ACHN (cell line): Measurements from ENCODE around the gene ALDH3B1.

Experiments
- DNase-seq: peaks from one replicate; pipeline ENCODE4 v3.0.0-alpha.2; 2015
- in situ Hi-C: cut with HindIII; loops from 2 replicates; pipeline ENCODE4 v1.10.0; 2017; ENCODE audit warnings: low sequenced_read_pairs, low pct_ligation_motif_present, low pct_unique_long_range_greater_than_20kb

Gene ALDH3B1

DNA sequence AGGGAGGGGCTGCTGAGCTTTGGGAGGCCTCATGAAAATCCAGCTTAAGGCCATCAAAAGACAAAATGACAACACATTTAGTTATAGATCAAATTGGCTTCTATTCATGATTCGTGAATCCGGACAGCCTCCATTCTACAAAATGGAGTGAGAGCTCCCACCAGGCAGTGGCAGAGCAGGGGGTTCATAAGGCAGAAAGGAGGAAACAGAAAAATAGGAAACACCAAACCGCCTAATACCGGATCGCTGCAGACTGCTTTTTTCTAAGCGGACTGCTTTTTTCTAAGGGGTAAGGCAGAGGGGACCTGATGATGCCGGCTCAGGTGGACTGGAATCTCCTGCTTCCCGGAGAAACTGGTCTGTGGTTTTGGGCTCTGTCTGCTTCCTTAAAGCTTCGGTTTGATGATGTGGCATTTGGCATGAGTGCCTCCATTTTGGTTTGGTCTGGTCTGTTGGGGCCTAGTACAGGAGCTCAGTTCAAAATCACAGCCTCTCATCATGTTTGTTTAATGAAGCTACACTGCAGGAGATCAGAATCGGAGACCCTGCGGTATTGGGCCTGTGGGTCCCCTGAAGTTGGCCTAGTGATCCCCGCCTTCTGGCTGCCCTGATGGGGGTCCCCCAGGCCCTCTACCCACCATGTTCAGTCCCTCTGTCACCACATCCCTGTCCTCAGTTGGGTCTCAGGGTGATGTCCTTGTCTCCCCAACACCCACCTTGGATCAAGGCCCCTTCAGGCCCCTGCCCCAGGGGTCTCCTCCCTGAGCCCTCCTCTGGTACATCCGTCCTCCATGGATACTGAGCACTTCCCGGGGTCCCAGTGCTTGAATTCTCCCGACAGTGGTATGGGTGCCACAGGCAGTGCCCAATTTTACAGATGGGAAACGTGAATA lies 1.2 kb downstream of the ALDH3B1 start:
- in situ Hi-C loops = no loop called here
- DNase-seq = no peak

DNA sequence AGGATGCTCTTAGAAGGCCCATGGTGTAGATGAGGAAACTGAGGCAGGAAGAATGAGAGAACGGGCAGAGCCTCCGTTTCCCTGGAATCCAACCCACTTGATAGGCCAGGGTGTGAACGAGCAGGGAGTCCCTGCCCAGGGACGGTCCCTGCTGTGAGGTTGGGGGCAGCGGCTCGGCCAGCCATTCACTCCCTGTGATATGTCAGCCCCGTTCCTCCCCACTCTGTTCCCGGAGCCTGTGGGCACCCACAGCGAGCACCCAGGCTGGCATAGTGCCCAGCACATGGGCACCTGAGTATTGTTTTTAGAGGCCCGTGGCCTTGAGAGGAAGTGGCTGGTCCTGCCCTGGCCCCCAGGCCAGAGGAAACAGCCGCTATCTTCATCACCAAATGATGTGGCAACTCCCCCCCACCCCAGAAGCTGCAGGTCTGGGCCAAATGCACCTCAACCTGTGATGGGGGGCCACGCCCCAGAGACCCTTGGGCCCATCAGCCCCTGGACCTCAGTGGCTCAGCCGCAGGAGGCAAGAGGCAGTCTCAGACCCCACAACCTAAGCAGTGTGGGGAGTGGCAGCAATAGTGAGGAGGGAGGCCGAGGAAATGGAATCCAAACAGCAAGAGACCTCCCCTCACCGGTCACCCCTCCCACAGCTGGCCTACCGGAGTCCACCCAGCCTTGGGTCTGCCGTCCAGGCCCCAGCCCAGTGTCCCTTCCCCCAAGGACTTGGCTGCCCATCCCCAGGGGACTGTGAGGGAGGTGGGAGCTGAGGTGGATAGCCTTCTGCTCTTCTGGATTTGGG lies 2.1 kb downstream of the ALDH3B1 start:
- in situ Hi-C loops = no loop called here
- DNase-seq = no peak

DNA sequence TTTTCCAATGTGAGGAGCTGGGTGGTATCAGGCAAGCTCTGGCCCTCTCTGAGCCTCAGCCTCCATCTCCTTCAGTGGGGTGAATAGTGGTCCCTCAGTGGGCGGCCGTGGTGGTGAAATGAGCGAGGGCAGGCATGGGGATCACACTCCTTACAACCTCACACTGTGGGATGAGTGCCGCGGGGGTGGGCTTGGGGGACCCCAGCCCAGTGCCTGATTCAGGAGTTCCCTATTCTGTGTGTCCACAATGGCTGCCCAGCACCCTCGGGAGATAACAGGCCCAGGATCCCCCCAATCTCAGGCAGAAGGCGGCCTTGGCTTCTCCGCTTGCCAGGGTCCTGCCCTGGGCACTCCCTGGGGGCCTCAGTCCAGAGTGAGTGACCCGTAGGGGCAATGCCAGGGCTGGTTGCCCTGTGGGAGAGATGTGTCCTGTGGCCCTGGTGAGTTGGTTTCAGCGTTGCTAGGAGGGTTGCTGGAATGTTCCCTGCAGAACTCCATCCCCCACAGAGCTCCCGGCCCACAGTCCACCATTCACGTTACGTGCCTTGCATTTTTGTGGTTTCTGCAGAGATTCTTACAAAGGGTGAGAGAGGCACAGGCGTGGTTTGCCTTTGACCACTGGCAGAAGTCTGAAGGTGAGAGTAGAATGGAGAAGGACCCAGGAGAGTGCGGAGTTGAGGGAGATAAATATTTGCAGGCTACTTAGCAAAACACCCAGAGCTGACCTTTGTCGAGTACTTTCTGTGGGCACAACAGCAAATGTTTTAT lies 2.9 kb downstream of the ALDH3B1 start:
- DNase-seq = peak; percentile 98
- in situ Hi-C loops = no loop called here

DNA sequence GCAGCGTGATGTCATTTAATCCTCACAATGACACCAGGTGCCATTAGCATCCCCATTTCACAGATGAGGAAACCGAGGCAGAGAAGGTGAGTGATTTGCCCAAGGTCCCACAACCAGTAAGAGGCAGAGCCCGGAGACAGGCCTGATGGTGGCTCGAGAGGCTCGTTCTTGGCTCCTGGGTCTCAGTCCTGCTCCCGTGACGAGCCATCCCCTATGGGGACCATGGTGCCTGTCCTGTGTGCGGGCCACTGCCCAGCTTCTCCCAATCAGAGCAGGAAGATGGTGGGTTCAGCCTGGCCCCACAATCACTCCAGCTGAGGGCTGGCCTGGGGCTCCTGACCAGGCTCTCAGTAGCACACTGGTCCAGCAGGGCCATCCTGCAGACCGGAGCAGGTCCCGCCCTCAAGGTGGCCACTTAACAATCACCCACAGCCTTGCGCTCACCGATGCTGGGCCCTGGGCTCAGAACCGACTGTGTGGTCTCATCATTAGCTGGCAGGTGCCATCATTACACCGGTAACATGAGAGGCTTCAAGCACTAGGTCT lies 3.6 kb downstream of the ALDH3B1 start:
- in situ Hi-C loops = no loop called here
- no peak for DNase-seq

DNA sequence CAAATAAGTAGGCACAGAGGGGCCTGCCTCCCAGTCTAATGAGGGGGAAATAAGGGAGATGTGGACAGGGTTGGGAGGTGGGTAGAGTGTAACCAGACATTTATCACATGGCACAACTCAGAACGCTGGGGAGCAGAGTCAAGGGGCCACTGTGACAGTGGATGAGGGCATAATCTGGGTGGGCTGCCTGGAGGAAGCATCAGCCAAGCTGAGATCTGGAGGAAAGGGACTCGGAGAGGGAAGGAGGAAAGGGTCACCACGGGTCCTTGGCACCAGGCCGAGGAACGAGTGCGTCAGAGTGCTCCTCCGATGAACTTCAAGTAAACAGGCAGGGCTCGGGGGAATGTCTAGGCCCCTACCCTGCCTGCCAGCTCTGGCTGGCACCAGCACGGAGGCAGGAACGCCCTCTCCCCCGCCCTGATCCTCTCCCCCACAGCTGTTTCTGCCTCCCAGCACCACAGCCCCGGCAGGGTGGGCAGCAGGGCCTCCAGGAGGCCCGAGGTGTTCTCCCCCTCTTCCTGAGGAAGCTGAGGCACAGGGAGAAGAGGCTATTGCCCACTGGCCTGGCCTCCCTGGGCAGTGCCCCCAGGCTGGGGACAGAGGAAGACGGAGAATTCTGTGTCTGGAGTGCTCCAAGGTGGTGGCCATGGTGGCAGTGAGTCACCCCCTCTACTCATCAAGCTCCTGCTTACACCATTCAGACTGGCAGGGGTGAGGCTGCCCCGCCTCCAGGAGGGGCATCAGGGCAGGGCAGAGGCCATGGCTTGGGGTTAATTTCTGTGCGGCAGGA lies 4.2 kb downstream of the ALDH3B1 start:
- peak; percentile 93 for DNase-seq
- in situ Hi-C loops = no loop called here

DNA sequence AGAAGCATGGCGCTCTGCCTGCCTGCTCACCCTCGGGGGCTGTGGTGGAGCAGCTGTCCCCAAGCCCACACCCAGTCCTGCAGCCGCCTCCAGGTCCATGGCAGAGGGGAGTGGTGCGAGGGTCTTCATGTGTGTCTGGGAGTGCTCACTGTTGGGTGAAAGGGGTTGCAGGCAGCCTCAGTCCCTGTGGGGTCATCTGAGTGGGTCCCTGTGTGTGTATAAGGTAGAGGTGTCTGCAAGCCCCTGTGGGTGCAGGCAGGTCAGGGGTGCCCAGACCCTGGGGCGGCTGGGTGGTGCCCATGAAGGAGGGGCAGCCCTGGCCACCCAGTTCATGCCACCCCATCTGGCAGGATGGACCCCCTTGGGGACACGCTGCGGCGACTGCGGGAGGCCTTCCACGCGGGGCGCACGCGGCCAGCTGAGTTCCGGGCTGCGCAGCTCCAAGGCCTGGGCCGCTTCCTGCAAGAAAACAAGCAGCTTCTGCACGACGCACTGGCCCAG lies 4.9 kb downstream of the ALDH3B1 start:
- in situ Hi-C loops = no loop called here
- no peak for DNase-seq

DNA sequence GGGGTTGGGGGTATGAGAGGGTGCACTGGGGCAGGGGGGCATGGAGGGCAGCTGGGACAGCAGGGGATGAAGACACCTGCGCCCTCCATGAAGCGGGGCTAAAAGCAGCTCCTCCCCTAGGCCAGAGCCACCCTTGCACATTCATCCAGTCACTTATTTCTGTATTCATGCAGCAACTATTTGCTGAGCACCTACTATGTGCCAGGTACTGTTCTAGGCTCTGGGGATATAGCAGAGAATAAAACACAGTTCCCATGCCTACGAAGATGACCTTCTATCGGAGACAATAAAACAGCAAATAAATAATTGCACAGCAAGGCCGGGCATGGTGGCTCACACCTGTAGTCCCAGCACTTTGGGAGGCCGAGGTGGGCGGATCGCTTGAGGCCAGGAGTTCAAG lies 5.3 kb downstream of the ALDH3B1 start:
- in situ Hi-C loops = no loop called here
- DNase-seq = no peak

DNA sequence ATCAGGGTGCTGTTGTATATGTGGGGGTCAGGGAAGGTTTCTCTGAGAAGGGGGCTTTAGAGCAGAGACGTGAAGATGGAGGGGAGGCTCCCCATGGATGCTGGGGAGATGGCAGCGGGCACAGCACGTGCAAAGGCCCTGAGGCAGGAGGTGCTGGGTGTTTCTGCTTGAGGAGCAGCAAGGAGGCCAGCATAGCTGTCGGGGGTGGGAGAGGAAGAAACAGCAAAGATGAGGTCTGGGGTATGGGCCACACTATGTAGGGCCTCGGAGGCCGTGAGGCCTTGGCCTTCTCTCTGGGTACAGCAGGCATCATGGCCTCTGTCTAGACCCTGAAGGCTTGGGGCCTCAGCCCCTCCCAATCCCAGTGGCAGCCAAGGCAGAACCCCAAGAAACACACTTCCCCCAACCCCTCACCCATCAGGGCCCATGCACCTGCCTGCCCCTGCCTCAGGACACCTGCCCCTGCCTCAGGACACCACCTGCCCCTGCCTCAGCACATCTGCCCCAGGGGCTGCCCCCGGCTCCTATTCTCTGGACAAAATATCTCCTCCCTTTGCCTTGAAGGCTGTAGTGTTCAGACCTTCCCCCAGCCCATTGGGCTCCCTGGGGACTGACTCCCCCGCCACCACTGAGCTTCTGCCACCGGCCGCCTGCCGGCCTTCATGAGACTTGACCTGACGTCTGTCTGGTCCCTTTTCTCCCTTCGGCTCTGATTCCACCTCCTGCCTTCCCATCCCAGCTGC lies 6.2 kb downstream of the ALDH3B1 start:
- in situ Hi-C loops = no loop called here
- no peak for DNase-seq

DNA sequence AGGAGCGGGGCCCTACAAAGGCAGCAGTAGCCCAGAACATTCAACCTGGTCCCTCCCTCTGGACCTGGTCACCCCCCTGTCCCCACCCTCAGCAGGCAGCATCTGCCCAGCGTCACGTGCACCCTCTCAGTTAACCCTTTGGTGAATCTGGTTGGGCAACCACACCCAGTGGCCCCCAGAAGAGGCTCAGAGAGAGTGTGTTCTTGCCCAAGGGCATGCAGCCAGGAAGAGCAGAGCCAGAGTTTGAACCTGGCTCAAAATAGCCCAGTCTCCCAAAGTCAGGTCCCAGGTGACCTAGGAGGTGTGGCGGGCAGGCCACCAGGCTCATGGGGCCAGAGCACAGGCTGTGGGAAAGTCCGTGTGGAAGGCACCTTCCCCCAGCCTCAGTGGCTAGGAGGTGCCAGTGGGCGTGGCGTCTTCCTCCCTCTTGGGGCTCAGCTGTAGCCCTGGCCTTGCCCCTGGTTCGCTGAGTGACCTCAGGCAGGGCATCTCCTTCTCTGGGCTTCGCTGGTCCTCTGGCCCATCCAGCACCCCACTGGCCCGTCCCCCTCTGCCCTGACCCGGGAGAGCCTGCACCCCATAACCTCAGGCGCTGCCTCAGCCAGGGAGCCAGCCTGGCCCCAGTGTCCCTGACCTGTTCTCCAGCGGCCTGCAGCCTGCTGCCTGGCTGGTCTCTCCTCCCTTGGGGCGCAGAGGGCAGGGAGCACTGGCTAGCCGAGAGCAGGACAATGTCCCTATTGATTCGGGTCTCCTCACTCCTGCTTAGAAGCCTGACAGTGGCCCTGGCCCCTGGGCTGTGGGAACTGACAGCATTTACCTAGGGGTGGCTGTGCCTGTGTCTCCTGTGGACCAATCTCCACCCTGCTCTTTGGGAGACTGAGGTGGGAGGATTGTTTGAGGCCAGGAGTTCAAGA lies 7.0 kb downstream of the ALDH3B1 start:
- DNase-seq = no peak
- in situ Hi-C loops = no loop called here

DNA sequence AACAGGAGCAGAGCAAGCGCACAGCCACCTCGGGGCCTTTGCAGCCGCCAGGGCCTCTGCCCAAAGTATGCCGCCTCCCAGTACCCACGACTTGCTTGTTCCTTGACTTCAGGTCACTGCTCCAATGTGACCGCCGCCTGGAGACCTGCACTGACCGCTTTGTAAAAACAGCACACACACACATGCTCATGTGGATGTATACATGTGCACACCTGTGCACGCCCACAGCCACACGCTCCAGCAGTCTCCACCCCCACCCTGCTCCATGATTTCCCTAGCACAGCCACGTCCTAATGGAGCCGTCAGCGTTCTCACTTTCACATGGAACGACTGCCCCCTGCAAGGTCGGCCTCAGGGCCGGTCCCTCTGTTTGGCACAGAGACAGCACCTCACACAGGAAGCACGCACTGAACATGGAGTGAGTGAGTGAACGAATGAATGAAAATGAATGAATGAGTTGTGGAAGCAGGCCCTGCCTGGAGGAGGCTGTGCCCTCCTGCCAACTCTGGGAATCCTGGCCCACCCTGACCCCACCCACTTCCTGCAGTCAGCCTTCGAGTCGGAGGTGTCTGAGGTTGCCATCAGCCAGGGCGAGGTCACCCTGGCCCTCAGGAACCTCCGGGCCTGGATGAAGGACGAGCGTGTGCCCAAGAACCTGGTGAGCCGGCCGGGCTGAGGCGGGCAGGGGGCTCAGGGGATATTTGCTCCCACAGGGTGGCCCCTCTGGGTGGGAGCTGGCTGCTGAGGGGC lies 8.0 kb downstream of the ALDH3B1 start:
- in situ Hi-C loops = no loop called here
- DNase-seq = no peak

DNA sequence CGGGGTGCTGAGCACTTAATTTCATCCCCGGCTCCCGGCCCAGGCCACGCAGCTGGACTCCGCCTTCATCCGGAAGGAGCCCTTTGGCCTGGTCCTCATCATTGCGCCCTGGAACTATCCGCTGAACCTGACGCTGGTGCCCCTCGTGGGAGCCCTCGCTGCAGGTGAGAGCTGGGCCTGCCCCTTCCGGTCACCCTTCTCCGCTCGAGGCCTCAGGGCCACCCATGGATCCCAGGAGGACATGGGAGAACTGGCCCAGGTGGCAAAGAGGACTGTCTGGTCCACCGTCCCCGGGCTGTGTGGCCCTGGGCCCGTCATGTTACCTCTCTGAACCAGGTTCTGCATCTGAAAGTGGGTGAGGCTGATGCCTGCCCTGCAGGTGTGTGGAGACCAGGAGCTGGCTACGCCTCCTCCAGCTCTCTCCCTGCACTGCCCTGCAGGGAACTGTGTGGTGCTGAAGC lies 8.6 kb downstream of the ALDH3B1 start:
- DNase-seq = no peak
- in situ Hi-C loops = no loop called here

DNA sequence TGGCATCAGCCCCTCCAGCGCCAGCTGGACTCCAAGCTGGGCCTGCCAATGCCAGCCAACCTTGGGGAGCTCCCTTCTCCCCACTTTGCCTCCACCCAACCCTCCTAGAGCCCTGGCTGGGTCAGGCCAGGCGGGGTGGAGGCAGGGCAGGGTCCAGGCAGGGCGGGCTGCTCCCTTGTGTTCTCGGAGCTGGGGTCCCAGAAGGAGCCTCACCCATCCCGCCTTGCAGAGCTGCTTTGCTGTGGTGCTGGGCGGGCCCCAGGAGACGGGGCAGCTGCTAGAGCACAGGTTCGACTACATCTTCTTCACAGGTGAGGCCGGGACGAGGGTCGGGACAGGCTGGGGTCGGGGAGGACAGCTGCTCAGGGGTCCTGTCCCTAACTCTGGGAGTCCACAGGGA lies 9.4 kb downstream of the ALDH3B1 start:
- no peak for DNase-seq
- in situ Hi-C loops = no loop called here

DNA sequence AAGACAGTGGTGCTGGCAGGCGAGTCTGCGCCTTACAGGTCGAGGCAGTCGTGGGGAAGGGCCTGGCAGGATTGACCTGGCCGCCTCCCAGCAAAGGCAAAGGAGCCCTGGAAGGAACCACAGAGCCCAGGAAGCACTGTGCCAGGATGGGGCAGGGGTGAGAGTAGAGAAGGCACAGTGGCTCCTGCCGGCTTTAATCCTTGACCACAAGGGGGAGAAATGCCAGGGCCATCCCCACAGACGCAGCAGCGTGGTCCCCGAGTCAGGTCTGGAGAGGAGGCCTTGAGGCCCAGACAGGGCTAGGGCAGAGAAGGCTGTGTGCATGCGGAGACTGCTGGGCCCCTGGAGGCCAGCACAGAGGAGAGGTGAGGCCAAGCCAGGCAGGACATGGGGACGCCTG lies 10.4 kb downstream of the ALDH3B1 start:
- in situ Hi-C loops = no loop called here
- peak; percentile 45 for DNase-seq

DNA sequence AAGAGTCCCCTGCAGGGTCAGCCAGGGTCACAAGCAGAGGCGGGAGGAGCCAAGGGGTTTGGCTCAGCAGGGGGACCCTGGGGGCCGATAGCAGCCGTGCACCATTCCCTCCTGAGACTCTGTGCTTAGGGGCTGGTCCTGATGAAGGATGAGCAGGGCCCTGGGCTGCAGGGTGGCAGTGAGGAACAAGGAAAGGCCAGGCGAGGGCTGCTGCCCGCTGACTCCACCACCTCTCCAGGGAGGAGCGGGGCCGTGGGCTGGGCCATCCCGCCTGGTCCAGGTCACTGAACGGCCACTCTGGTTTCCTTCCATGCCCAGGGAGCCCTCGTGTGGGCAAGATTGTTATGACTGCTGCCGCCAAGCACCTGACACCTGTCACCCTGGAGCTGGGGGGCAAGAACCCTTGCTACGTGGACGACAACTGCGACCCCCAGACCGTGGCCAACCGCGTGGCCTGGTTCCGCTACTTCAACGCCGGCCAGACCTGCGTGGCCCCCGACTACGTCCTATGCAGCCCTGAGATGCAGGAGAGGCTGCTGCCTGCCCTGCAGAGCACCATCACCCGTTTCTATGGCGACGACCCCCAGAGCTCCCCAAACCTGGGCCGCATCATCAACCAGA lies 11.2 kb downstream of the ALDH3B1 start:
- in situ Hi-C loops = no loop called here
- peak; percentile 44 for DNase-seq

DNA sequence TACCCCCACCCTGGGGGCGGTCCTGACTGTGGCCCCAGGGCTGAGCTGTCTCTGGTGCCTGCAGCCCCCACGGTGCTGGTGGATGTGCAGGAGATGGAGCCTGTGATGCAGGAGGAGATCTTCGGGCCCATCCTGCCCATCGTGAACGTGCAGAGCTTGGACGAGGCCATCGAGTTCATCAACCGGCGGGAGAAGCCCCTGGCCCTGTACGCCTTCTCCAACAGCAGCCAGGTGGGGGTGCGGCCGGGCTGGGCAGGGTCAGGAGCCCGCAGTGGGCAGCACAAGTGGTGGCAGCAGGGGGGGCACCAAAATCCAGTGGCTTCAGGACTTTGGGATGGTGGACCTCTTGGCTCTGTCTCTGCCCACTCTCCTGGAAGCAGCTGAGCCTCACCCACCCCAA lies 12.4 kb downstream of the ALDH3B1 start:
- DNase-seq = no peak
- in situ Hi-C loops = no loop called here
